ENCODE measurements around the gene CLIP1. TPM values are rescaled to one million over a fixed set of nuclear protein-coding genes. Genes with fewer than 3 reads are reported as not detected.
"Not testable (repeated sequence)": the region's sequence is repeated elsewhere in the genome, so short reads cannot be mapped to it uniquely, and the experiment has no call there.

CLIP1 gene
- polyA plus RNA-seq, 3 donors, result 6.7 to 50.9 (median 12.9) TPM

DNA sequence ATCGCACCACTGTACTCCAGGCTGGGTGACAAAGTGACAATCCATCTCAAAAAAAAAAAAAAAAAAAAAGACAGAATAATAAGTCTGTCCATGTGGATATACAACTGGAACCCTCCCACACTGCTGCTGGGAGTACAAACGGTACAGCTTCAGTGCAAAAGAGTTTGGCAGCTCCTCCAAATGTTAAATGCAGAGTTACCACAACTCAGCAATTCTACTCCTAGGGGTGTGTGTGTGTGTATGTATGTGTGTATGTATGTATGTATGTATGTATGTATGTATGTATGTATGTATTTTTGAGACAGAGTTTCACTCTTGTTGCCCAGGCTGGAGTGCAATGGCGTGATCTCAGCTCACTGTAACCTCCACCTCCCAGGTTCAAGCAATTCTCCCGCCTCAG is 163.5 kb downstream of the CLIP1 start:
- DNase-seq; intact Hi-C loops (cut with micrococcal nuclease); H3K9me3 ChIP-seq (replicated peaks in 1 of 2; ENCODE audit: control insufficient read depth in 1 of 2, insufficient read depth in 1 of 2, low read length in 2 of 2); H3K4me1 Mint-ChIP-seq; H3K27ac ChIP-seq (ENCODE audit: low read depth in 1 of 2, low read length in 2 of 2); H3K27me3 ChIP-seq (ENCODE audit: control insufficient read depth in 2 of 2, insufficient read depth in 2 of 2, low read length in 2 of 2); H3K4me2 ChIP-seq (replicated peaks; ENCODE audit: extremely low read depth, low read length, poor library complexity, severe bottlenecking); H3K4me3 ChIP-seq (replicated peaks in 1 of 3; ENCODE audit: low read depth in 2 of 3, low read length in 3 of 3); H3K27me3 Mint-ChIP-seq (ENCODE audit: low read depth in 3 of 3); H3K9ac ChIP-seq (ENCODE audit: insufficient read depth, low read length, poor library complexity, severe bottlenecking); H3K4me3 Mint-ChIP-seq; H3K9me3 Mint-ChIP-seq; H3K79me2 ChIP-seq (ENCODE audit: insufficient read depth, low read length); H3K4me1 ChIP-seq (ENCODE audit: control insufficient read depth in 1 of 2, insufficient read depth in 2 of 2, low read length in 2 of 2); H2AFZ ChIP-seq (ENCODE audit: insufficient read depth, low read depth, low read length, poor library complexity, severe bottlenecking): not testable (repeated sequence)
- Histone ChIP-seq H3K36me3 (replicated peaks in 1 of 2; ENCODE audit: control insufficient read depth in 1 of 2, insufficient read depth in 2 of 2, low read length in 2 of 2) (peaks cover 82 to 99% of the 10 kb centered on the region in 2 donors), H4K20me1 (ENCODE audit: insufficient read depth, low read length) (peaks cover 17% of the 10 kb centered on the region)
- H3K27ac Mint-ChIP-seq, result peak overlapping the region in 2 of 7 donors; percentile 43 to 74
- no CpG with 5 or more reads among the region's 4 CpGs for WGBS (ENCODE audit: insufficient coverage)
- peaks cover 70 to 92% of the 10 kb centered on the region in 2 donors for H3K36me3 Mint-ChIP-seq

- DNase-seq; H2AFZ ChIP-seq (ENCODE audit: insufficient read depth, low read depth, low read length, poor library complexity, severe bottlenecking); H3K4me1 Mint-ChIP-seq; H3K4me3 ChIP-seq (replicated peaks in 1 of 3; ENCODE audit: low read depth in 2 of 3, low read length in 3 of 3); H3K27me3 ChIP-seq (ENCODE audit: control insufficient read depth in 2 of 2, insufficient read depth in 2 of 2, low read length in 2 of 2); H3K4me2 ChIP-seq (replicated peaks; ENCODE audit: extremely low read depth, low read length, poor library complexity, severe bottlenecking); H3K27me3 Mint-ChIP-seq (ENCODE audit: low read depth in 3 of 3); intact Hi-C loops (cut with micrococcal nuclease); H3K4me3 Mint-ChIP-seq; H3K9me3 Mint-ChIP-seq; H3K9ac ChIP-seq (ENCODE audit: insufficient read depth, low read length, poor library complexity, severe bottlenecking); H3K79me2 ChIP-seq (ENCODE audit: insufficient read depth, low read length); H3K4me1 ChIP-seq (ENCODE audit: control insufficient read depth in 1 of 2, insufficient read depth in 2 of 2, low read length in 2 of 2); H3K27ac ChIP-seq (ENCODE audit: low read depth in 1 of 2, low read length in 2 of 2); H3K27ac Mint-ChIP-seq; H3K9me3 ChIP-seq (replicated peaks in 1 of 2; ENCODE audit: control insufficient read depth in 1 of 2, insufficient read depth in 1 of 2, low read length in 2 of 2): not testable (repeated sequence)
- Histone ChIP-seq H3K36me3 (replicated peaks in 1 of 2; ENCODE audit: control insufficient read depth in 1 of 2, insufficient read depth in 2 of 2, low read length in 2 of 2) (peaks cover 83 to 99% of the 10 kb centered on the region in 2 donors), H4K20me1 (ENCODE audit: insufficient read depth, low read length) (peaks cover 17% of the 10 kb centered on the region)
- no CpG with 5 or more reads among the region's 4 CpGs for WGBS (ENCODE audit: insufficient coverage)
- peaks cover 68 to 91% of the 10 kb centered on the region in 2 donors for H3K36me3 Mint-ChIP-seq
These were observed 164.0 kb downstream of the CLIP1 start for GRCh38 chr12:122258462-122258861.

GRCh38 chr12:122250536-122250935 is 171.9 kb downstream of the CLIP1 start:
- Histone ChIP-seq H3K9me3 (replicated peaks in 1 of 2; ENCODE audit: control insufficient read depth in 1 of 2, insufficient read depth in 1 of 2, low read length in 2 of 2) (no peaks in the 10 kb centered on the region), H2AFZ (ENCODE audit: insufficient read depth, low read depth, low read length, poor library complexity, severe bottlenecking) (no peak overlapping the region), H3K4me2 (replicated peaks; ENCODE audit: extremely low read depth, low read length, poor library complexity, severe bottlenecking) (no peak overlapping the region), H3K4me1 (ENCODE audit: control insufficient read depth in 1 of 2, insufficient read depth in 2 of 2, low read length in 2 of 2) (no peaks in the 10 kb centered on the region), H4K20me1 (ENCODE audit: insufficient read depth, low read length) (peaks cover 13% of the 10 kb centered on the region), H3K27me3 (ENCODE audit: control insufficient read depth in 2 of 2, insufficient read depth in 2 of 2, low read length in 2 of 2) (no peaks in the 10 kb centered on the region), H3K9ac (ENCODE audit: insufficient read depth, low read length, poor library complexity, severe bottlenecking) (no peak overlapping the region), H3K4me3 (replicated peaks in 1 of 3; ENCODE audit: low read depth in 2 of 3, low read length in 3 of 3) (no peak overlapping the region), H3K27ac (ENCODE audit: low read depth in 1 of 2, low read length in 2 of 2) (no peak overlapping the region), H3K79me2 (ENCODE audit: insufficient read depth, low read length) (peaks cover 6% of the 10 kb centered on the region), H3K36me3 (replicated peaks in 1 of 2; ENCODE audit: control insufficient read depth in 1 of 2, insufficient read depth in 2 of 2, low read length in 2 of 2) (peaks cover 63 to 85% of the 10 kb centered on the region in 2 donors)
- H3K27ac Mint-ChIP-seq, result no peak overlapping the region
- no peak for DNase-seq
- H3K27me3 Mint-ChIP-seq (ENCODE audit: low read depth in 3 of 3), result peaks cover 0 to 2% (median 0%) of the 10 kb centered on the region in 3 donors
- no peak for TF ChIP-seq CTCF (IDR thresholded peaks at IDR 0.05)
- H3K4me3 Mint-ChIP-seq, result no peak overlapping the region
- H3K36me3 Mint-ChIP-seq, result peaks cover 59 to 79% of the 10 kb centered on the region in 2 donors
- H3K4me1 Mint-ChIP-seq, result peaks cover 1% of the 10 kb centered on the region
- WGBS (ENCODE audit: insufficient coverage), result 97% methylated on average over 5 of the region's 8 CpGs
- no peaks in the 10 kb centered on the region for H3K9me3 Mint-ChIP-seq
- intact Hi-C loops (cut with micrococcal nuclease), result no loop called here
